Measurements from ENCODE around the gene SENP3. TPM values are rescaled to one million over a fixed set of nuclear protein-coding genes. Genes with fewer than 3 reads are reported as not detected.

SENP3 gene
- total and polyA plus RNA-seq, 2 experiments from 2014 or later = 35.4 to 61.1 TPM

DNA sequence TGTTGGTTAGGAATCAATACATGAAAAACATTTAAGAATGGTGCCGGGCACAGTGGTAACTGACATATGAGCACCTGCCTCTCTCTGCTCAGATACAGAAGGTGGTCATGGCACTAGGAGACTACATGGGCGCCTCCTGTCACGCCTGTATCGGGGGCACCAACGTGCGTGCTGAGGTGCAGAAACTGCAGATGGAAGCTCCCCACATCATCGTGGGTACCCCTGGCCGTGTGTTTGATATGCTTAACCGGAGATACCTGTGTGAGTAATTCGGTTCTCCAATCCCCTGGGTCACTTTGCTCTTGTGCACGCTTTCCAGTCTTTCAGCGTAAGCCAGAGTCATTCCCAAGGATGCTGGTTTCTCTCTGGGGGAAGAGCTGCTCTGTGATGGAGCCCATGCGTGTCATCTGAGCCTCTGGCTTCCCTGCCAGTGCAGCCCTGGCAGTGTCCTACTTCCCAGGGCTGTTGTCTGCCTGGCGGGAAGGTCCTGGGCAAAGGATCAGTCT, 14.8 kb downstream of the SENP3 start:
- peaks cover 3% of the 10 kb centered on the region for H3K36me3 ChIP-seq (replicated peaks; ENCODE audit: insufficient read depth, low read depth)
- H4K20me1 ChIP-seq (ENCODE audit: insufficient read depth, poor library complexity, severe bottlenecking) = peaks cover 49% of the 10 kb centered on the region
- H3K9me2 ChIP-seq (replicated peaks; ENCODE audit: insufficient read depth) = no peaks in the 10 kb centered on the region
- WGBS (ENCODE audit: low lambda C conversion rate, missing lambda C conversion rate) = 92% methylated on average over 14 of the region's 14 CpGs
- H3K79me2 ChIP-seq = peaks cover 62% of the 10 kb centered on the region
- H3K9me3 ChIP-seq (ENCODE audit: low read depth) = no peaks in the 10 kb centered on the region
- no peak overlapping the region for H3K4me3 ChIP-seq
- H3K27me3 ChIP-seq = no peaks in the 10 kb centered on the region
- no peak for TF ChIP-seq EZH2 (IDR thresholded peaks at IDR 0.05; ENCODE audit: borderline replicate concordance)
- TF ChIP-seq, protein P1, sequence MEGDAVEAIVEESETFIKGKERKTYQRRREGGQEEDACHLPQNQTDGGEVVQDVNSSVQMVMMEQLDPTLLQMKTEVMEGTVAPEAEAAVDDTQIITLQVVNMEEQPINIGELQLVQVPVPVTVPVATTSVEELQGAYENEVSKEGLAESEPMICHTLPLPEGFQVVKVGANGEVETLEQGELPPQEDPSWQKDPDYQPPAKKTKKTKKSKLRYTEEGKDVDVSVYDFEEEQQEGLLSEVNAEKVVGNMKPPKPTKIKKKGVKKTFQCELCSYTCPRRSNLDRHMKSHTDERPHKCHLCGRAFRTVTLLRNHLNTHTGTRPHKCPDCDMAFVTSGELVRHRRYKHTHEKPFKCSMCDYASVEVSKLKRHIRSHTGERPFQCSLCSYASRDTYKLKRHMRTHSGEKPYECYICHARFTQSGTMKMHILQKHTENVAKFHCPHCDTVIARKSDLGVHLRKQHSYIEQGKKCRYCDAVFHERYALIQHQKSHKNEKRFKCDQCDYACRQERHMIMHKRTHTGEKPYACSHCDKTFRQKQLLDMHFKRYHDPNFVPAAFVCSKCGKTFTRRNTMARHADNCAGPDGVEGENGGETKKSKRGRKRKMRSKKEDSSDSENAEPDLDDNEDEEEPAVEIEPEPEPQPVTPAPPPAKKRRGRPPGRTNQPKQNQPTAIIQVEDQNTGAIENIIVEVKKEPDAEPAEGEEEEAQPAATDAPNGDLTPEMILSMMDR (IDR thresholded peaks at IDR 0.05; ENCODE audit: poor library complexity) = no peak
- no peak for TF ChIP-seq EZH2phosphoT487 (IDR thresholded peaks at IDR 0.05; ENCODE audit: low read depth, severe bottlenecking, unreplicated experiment)
- no peak overlapping the region for H2AFZ ChIP-seq
- peaks cover 40% of the 10 kb centered on the region for H3K4me1 ChIP-seq (ENCODE audit: insufficient read depth)
- H3K27ac ChIP-seq = peak overlapping the region; percentile 98
- no peak for DNase-seq (ENCODE audit: low spot score)
- H3K4me2 ChIP-seq = peak overlapping the region; percentile 93

DNA sequence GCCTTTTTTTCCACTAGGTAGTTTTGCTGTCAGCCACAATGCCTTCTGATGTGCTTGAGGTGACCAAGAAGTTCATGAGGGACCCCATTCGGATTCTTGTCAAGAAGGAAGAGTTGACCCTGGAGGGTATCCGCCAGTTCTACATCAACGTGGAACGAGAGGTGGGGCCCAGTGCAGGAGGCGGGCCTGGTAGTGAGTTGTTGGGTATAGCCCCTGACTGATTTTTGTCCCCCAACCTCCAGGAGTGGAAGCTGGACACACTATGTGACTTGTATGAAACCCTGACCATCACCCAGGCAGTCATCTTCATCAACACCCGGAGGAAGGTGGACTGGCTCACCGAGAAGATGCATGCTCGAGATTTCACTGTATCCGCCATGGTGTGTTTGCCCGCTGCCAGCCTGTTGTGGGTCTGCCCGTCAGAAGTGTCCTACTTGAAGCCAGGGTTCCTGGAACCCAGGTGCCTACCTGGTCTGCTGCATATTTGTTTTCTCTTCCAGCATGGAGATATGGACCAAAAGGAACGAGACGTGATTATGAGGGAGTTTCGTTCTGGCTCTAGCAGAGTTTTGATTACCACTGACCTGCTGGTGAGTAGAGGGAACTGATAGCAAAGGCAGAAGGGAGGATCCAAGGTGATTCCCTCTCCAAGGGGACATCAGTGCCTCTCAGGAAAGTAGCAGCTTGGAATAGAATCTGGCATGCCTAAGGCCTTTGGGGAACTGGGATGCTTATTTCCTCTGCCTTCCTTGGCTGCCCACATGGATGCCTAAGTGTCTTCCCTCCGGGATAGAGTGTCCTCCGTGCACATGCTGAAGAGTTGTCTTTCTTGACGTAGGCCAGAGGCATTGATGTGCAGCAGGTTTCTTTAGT, 15.8 kb downstream of the SENP3 start:
- 88% methylated on average over 17 of the region's 17 CpGs for WGBS (ENCODE audit: low lambda C conversion rate, missing lambda C conversion rate)
- Histone ChIP-seq H3K9me3 (ENCODE audit: low read depth) (no peaks in the 10 kb centered on the region), H3K4me2 (no peak overlapping the region), H3K27me3 (no peaks in the 10 kb centered on the region), H2AFZ (no peak overlapping the region), H3K4me3 (no peak overlapping the region), H3K27ac (peak overlapping the region; percentile 98), H4K20me1 (ENCODE audit: insufficient read depth, poor library complexity, severe bottlenecking) (peaks cover 49% of the 10 kb centered on the region), H3K4me1 (ENCODE audit: insufficient read depth) (peaks cover 37% of the 10 kb centered on the region), H3K36me3 (replicated peaks; ENCODE audit: insufficient read depth, low read depth) (peaks cover 3% of the 10 kb centered on the region), H3K9me2 (replicated peaks; ENCODE audit: insufficient read depth) (no peaks in the 10 kb centered on the region), H3K79me2 (peaks cover 72% of the 10 kb centered on the region)
- no peak for TF ChIP-seq EZH2 (IDR thresholded peaks at IDR 0.05; ENCODE audit: borderline replicate concordance)
- TF ChIP-seq, protein P1 (IDR thresholded peaks at IDR 0.05; ENCODE audit: poor library complexity) = no peak
- no peak for TF ChIP-seq EZH2phosphoT487 (IDR thresholded peaks at IDR 0.05; ENCODE audit: low read depth, severe bottlenecking, unreplicated experiment)
- DNase-seq (ENCODE audit: low spot score) = peak; percentile 5

DNA sequence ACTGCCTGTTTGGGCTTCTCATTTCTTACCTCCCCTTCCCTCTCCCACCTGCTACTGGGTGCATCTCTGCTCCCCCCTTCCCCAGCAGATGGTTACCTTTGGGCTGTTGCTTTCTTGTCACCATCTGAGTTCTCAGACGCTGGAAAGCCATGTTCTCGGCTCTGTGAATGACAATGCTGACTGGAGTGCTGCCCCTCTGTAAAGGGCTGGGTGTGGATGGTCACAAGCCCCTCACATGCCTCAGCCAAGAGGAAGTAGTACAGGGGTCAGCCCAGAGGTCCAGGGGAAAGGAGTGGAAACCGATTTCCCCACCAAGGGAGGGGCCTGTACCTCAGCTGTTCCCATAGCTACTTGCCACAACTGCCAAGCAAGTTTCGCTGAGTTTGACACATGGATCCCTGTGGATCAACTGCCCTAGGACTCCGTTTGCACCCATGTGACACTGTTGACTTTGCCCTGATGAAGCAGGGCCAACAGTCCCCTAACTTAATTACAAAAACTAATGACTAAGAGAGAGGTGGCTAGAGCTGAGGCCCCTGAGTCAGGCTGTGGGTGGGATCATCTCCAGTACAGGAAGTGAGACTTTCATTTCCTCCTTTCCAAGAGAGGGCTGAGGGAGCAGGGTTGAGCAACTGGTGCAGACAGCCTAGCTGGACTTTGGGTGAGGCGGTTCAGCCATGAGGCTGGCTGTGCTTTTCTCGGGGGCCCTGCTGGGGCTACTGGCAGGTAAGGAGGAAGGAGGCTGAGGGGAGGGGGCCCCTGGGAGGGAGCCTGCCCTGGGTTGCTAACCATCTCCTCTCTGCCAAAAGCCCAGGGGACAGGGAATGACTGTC, 17.5 kb downstream of the SENP3 start, which contains the start of gene CD68:
Gene CD68, plus strand, starts transcription at position 638 of the 833 bp plus-strand sequence. Its CDS starts 40 bp downstream, at position 678.
- TF ChIP-seq EZH2 (IDR thresholded peaks at IDR 0.05; ENCODE audit: borderline replicate concordance) (no peak), EZH2phosphoT487 (IDR thresholded peaks at IDR 0.05; ENCODE audit: low read depth, severe bottlenecking, unreplicated experiment) (no peak)
- TF ChIP-seq, protein P1 (IDR thresholded peaks at IDR 0.05; ENCODE audit: poor library complexity) = no peak
- no peak within 1 kb of the TSS for H3K4me3 ChIP-seq
- peak within 1 kb of the TSS; percentile 98 for H3K27ac ChIP-seq
- H3K36me3 ChIP-seq (replicated peaks; ENCODE audit: insufficient read depth, low read depth) = peaks cover 3% of the 10 kb centered on the region
- WGBS (ENCODE audit: low lambda C conversion rate, missing lambda C conversion rate) = 35% methylated on average over 7 of the region's 7 CpGs
- no peaks in the 10 kb centered on the region for H3K9me2 ChIP-seq (replicated peaks; ENCODE audit: insufficient read depth)
- peak; percentile 92 for DNase-seq (ENCODE audit: low spot score)
- H2AFZ ChIP-seq = no peak within 1 kb of the TSS
- H3K79me2 ChIP-seq = peaks cover 68% of the 10 kb centered on the region
- H3K4me1 ChIP-seq (ENCODE audit: insufficient read depth) = peaks cover 44% of the 10 kb centered on the region
- H3K9me3 ChIP-seq (ENCODE audit: low read depth) = no peaks in the 10 kb centered on the region
- no peaks in the 10 kb centered on the region for H3K27me3 ChIP-seq
- peaks cover 40% of the 10 kb centered on the region for H4K20me1 ChIP-seq (ENCODE audit: insufficient read depth, poor library complexity, severe bottlenecking)
- H3K4me2 ChIP-seq = peak within 1 kb of the TSS; percentile 71
